Prostate gland (tissue), 2 donors: ENCODE results near the gene ETV6. TPM values are rescaled to one million over a fixed set of nuclear protein-coding genes. Genes with fewer than 3 reads are reported as not detected.

Source experiments
- DNase-seq: peaks from one replicate; pipeline ENCODE4 v3.0.0-alpha.2; 2019; ENCODE audit warnings: low spot score
- H3K27ac ChIP-seq, 2 donors: fragments of 200-600 bp; sonication (generic); 2 replicates each; pipeline ENCODE4 v1.5.1; 2017 to 2019
- H3K27me3 ChIP-seq: fragments of 200-600 bp; sonication (generic); replicated peaks from 2 replicates; pipeline ENCODE4 v1.5.1; 2019; ENCODE audit not compliant: insufficient read depth
- H3K36me3 ChIP-seq, 2 donors: fragments of 200-600 bp; sonication (generic); 1 replicate in 1 of 2; 2 replicates in 1 of 2; pipeline versions ENCODE4 v1.5.1 to v1.8.1; 2017 to 2019
- H3K4me1 ChIP-seq: fragments of 200-600 bp; sonication (generic); replicated peaks from 2 replicates; pipeline ENCODE4 v1.5.1; 2019
- H3K4me3 ChIP-seq, 2 donors: fragments of 200-600 bp; sonication (generic); 2 replicates each; pipeline ENCODE4 v1.5.1; 2017 to 2019
- H3K9me3 ChIP-seq: fragments of 200-600 bp; sonication (generic); 2 replicates; pipeline ENCODE4 v1.5.1; 2017
- CTCF ChIP-seq, 4 experiments: fragments of 200-600 bp in 2 of 4; fragments of 450-650 bp in 2 of 4; sonication (generic) in 2 of 4; IDR thresholded peaks; 1 replicate in 3 of 4; 2 replicates in 1 of 4; pipeline ENCODE4 v1.5.1; 2016 to 2019; ENCODE audit warnings: antibody characterized with exemption in 4 of 4, mild to moderate bottlenecking in 2 of 4, moderate library complexity in 2 of 4
- POLR2A ChIP-seq: fragments of 450-650 bp; IDR thresholded peaks from one replicate; pipeline ENCODE4 v1.6.1; 2016; ENCODE audit warnings: antibody characterized with exemption, mild to moderate bottlenecking
- POLR2AphosphoS5 ChIP-seq: sonication (generic); formaldehyde crosslinking; IDR thresholded peaks from one replicate; pipeline ENCODE4 v1.6.1; 2017; ENCODE audit warnings: antibody characterized with exemption
- WGBS: methylation state at CpG from one replicate; pipeline ENCODE4 v1.1.5; 2018; 5-methylcytosine and 5-hydroxymethylcytosine counted together
- intact Hi-C: fragments of 100-400 bp; cut with DNase I; formaldehyde crosslinking; loops from one replicate; pipeline ENCODE4 v1.14.2; 2022
- total RNA-seq, 2 donors: library from RNA; depleted of rRNA; stranded (reverse); fragments of >200 nt; gene quantifications; one replicate each; pipeline ENCODE4 v1.1.0, GENCODE V29; 2016

Gene ETV6
- total RNA-seq, 2 donors from 2014 or later, result 26.7 to 33.6 TPM

- intact Hi-C loops, result no loop called here
- peaks cover 17% of the 10 kb centered on the region for H3K4me1 ChIP-seq
- no peaks in the 10 kb centered on the region for H3K9me3 ChIP-seq
- no peak for TF ChIP-seq POLR2AphosphoS5
- TF ChIP-seq CTCF (IDR thresholded peaks at IDR 0.05), result no peak
- TF ChIP-seq POLR2A, result no peak
- H3K27me3 ChIP-seq, result no peaks in the 10 kb centered on the region
- H3K4me3 ChIP-seq, result no peak overlapping the region
- no peak for DNase-seq
- WGBS, result 32% methylated on average over 2 of the region's 2 CpGs
- no peaks in the 10 kb centered on the region for H3K36me3 ChIP-seq
- H3K27ac ChIP-seq, result no peak overlapping the region
Observed at GRCh38 chr12:11685716-11686115, 36.2 kb downstream of the ETV6 start.

GRCh38 chr12:11686120-11686519 lies 36.6 kb downstream of the ETV6 start:
- Histone ChIP-seq H3K27me3 (no peaks in the 10 kb centered on the region), H3K27ac (no peak overlapping the region), H3K4me3 (no peak overlapping the region), H3K9me3 (no peaks in the 10 kb centered on the region), H3K36me3 (no peaks in the 10 kb centered on the region), H3K4me1 (peaks cover 17% of the 10 kb centered on the region)
- TF ChIP-seq CTCF (IDR thresholded peaks at IDR 0.05) (no peak), POLR2AphosphoS5 (no peak), POLR2A (no peak)
- intact Hi-C loops, result no loop called here
- DNase-seq, result no peak
- WGBS, result 66% methylated on average over 2 of the region's 2 CpGs

- Histone ChIP-seq H3K9me3 (no peaks in the 10 kb centered on the region), H3K36me3 (no peaks in the 10 kb centered on the region), H3K4me3 (no peak overlapping the region), H3K4me1 (peaks cover 17% of the 10 kb centered on the region), H3K27me3 (no peaks in the 10 kb centered on the region), H3K27ac (no peak overlapping the region)
- WGBS, result 40% methylated on average over 2 of the region's 2 CpGs
- no peak for DNase-seq
- intact Hi-C loops, result no loop called here
- TF ChIP-seq POLR2AphosphoS5, result peak; percentile 31
- no peak for TF ChIP-seq CTCF (IDR thresholded peaks at IDR 0.05)
- TF ChIP-seq POLR2A, result no peak
Observed at GRCh38 chr12:11687528-11687927, 38.1 kb downstream of the ETV6 start.

GRCh38 chr12:11688379-11688778 lies 38.9 kb downstream of the ETV6 start:
- H3K9me3 ChIP-seq, result no peaks in the 10 kb centered on the region
- peak overlapping the region; percentile 39 to 46 for H3K27ac ChIP-seq
- H3K4me1 ChIP-seq, result peaks cover 17% of the 10 kb centered on the region
- no peaks in the 10 kb centered on the region for H3K36me3 ChIP-seq
- no peaks in the 10 kb centered on the region for H3K27me3 ChIP-seq
- no peak for DNase-seq
- intact Hi-C loops, result no loop called here
- WGBS, result 65% methylated on average over 4 of the region's 4 CpGs
- no peak overlapping the region for H3K4me3 ChIP-seq
- TF ChIP-seq CTCF (IDR thresholded peaks at IDR 0.05) (no peak), POLR2AphosphoS5 (no peak), POLR2A (no peak)

- DNase-seq, result no peak
Observed at GRCh38 chr12:11688831-11689230, 39.4 kb downstream of the ETV6 start.

More at GRCh38 chr12:11688831-11689230, 39.4 kb downstream of the ETV6 start:
- Histone ChIP-seq H3K27ac (peak overlapping the region; percentile 39 to 46), H3K4me1 (peaks cover 20% of the 10 kb centered on the region), H3K9me3 (no peaks in the 10 kb centered on the region), H3K36me3 (no peaks in the 10 kb centered on the region), H3K4me3 (no peak overlapping the region), H3K27me3 (no peaks in the 10 kb centered on the region)
- TF ChIP-seq POLR2A, result no peak
- no peak for TF ChIP-seq POLR2AphosphoS5
- TF ChIP-seq CTCF (IDR thresholded peaks at IDR 0.05), result no peak
- 42% methylated on average over 2 of the region's 2 CpGs for WGBS
- intact Hi-C loops, result no loop called here
